Kidney epithelial cell (primary cell): ENCODE data around the gene CCDC93. TPM values are rescaled to one million over a fixed set of nuclear protein-coding genes. Genes with fewer than 3 reads are reported as not detected.

Experiments
- DNase-seq: peaks from one replicate; pipeline ENCODE4 v3.0.0-alpha.2; 2010; ENCODE audit warnings: low read depth
- H3K27me3 ChIP-seq: 2 replicates; pipeline ENCODE4 v1.6.0; 2011; ENCODE audit warnings: low read length; ENCODE audit not compliant: control insufficient read depth, insufficient read depth
- H3K36me3 ChIP-seq: 2 replicates; pipeline ENCODE4 v1.5.1; 2011; ENCODE audit warnings: low read length; ENCODE audit not compliant: control insufficient read depth, insufficient read depth
- H3K4me3 ChIP-seq: 2 replicates; pipeline ENCODE4 v1.5.1; 2011; ENCODE audit warnings: low read depth, mild to moderate bottlenecking, control low read depth, low read length
- CTCF ChIP-seq: IDR thresholded peaks from 2 replicates; pipeline ENCODE4 v1.5.1; 2011; ENCODE audit warnings: mild to moderate bottlenecking, moderate library complexity, low read length, control low read depth, inconsistent platforms; ENCODE audit not compliant: insufficient read depth, poor library complexity, severe bottlenecking
- total RNA-seq: library from RNA; depleted of rRNA; stranded (reverse); fragments of >200 nt; gene quantifications from 2 replicates; pipeline ENCODE4 v1.2.3, GENCODE V29; 2015

Gene CCDC93
- total RNA-seq, 1 donor from 2014 or later = 33.6 TPM

GRCh38 chr2:117968722-117969121 is 45.1 kb downstream of the CCDC93 start:
- H3K27me3 ChIP-seq = no peaks in the 10 kb centered on the region
- no peak for DNase-seq
- no peak for TF ChIP-seq CTCF

GRCh38 chr2:117967977-117968718 is 45.7 kb downstream of the CCDC93 start:
- Histone ChIP-seq H3K27me3 (no peaks in the 10 kb centered on the region), H3K4me3 (no peak overlapping the region), H3K36me3 (peaks cover 4% of the 10 kb centered on the region)
- no peak for DNase-seq
- no peak for TF ChIP-seq CTCF

More at GRCh38 chr2:117968722-117969121, 45.1 kb downstream of the CCDC93 start:
- H3K4me3 ChIP-seq = no peak overlapping the region
- H3K36me3 ChIP-seq = peaks cover 4% of the 10 kb centered on the region

- Histone ChIP-seq H3K27me3 (no peaks in the 10 kb centered on the region), H3K36me3 (no peaks in the 10 kb centered on the region), H3K4me3 (no peak overlapping the region)
- no peak for DNase-seq
- no peak for TF ChIP-seq CTCF
These were observed 50.4 kb downstream of the CCDC93 start for GRCh38 chr2:117963446-117963845.

- Histone ChIP-seq H3K4me3 (no peak overlapping the region), H3K36me3 (no peaks in the 10 kb centered on the region), H3K27me3 (no peaks in the 10 kb centered on the region)
- no peak for TF ChIP-seq CTCF
- no peak for DNase-seq
These were observed 52.7 kb downstream of the CCDC93 start for GRCh38 chr2:117961201-117961600.

DNA sequence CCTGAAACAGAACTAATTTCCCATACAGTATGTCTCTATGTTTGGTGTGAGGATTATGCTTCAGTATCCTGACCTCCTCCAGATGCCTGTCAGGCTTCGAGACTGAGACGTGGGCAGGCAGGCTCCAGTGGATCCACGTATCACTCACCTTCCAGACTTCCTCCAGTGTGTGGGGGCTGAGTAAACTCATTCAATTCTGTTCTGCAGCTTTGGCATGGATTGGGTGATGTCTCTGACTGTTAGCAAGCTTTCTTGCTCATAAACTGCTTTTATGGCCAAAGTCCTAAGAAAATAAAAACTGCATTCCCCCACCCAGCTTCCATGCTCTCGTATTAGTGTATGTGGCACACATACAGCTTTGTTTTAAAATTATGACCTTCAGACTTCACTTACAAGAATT is 53.6 kb downstream of the CCDC93 start:
- H3K36me3 ChIP-seq = no peaks in the 10 kb centered on the region

More for the DNA sequence above, 53.6 kb downstream of the CCDC93 start:
- Histone ChIP-seq H3K27me3 (no peaks in the 10 kb centered on the region), H3K4me3 (no peak overlapping the region)
- TF ChIP-seq CTCF = no peak
- DNase-seq = no peak
